Nephron (organoid): ENCODE results near the gene AKNA.

Experiments
- H3K27ac Mint-ChIP-seq, 3 experiments: 2 replicates each; pipeline ENCODE4 v1.8.0; 2020; ENCODE audit warnings: mixed read lengths in 3 of 3, mild to moderate bottlenecking in 2 of 3, moderate library complexity in 1 of 3
- H3K27me3 Mint-ChIP-seq: 2 replicates; pipeline ENCODE4 v1.8.0; 2021; ENCODE audit warnings: low read depth, mild to moderate bottlenecking, moderate library complexity, mixed read lengths
- H3K36me3 Mint-ChIP-seq: 2 replicates; pipeline ENCODE4 v1.8.0; 2020; ENCODE audit warnings: low read depth, mixed read lengths
- H3K4me1 Mint-ChIP-seq: 2 replicates; pipeline ENCODE4 v1.8.0; 2020; ENCODE audit warnings: mixed read lengths
- H3K4me3 Mint-ChIP-seq, 3 experiments: 2 replicates each; pipeline ENCODE4 v1.8.0; 2020; ENCODE audit warnings: mild to moderate bottlenecking in 3 of 3, mixed read lengths in 3 of 3, moderate library complexity in 2 of 3
- H3K9me3 Mint-ChIP-seq: 2 replicates; pipeline ENCODE4 v1.8.0; 2020; ENCODE audit warnings: mixed read lengths
- CTCF ChIP-seq, 3 experiments: fragments of 200-600 bp; sonication (generic); IDR thresholded peaks; one replicate each; pipeline ENCODE4 v1.5.0; 2021; ENCODE audit warnings: antibody characterized with exemption in 3 of 3; ENCODE audit not compliant: unreplicated experiment in 3 of 3

Gene AKNA

GRCh38 chr9:114432323-114433067 is 44.7 kb upstream of the AKNA start:
- TF ChIP-seq CTCF (IDR thresholded peaks at IDR 0.05; ENCODE audit: unreplicated experiment in 3 of 3), result no peak
- no peaks in the 10 kb centered on the region for H3K4me1 Mint-ChIP-seq
- no peak overlapping the region for H3K27ac Mint-ChIP-seq
- H3K27me3 Mint-ChIP-seq, result peaks cover 4% of the 10 kb centered on the region
- H3K36me3 Mint-ChIP-seq, result no peaks in the 10 kb centered on the region
- H3K4me3 Mint-ChIP-seq, result no peak overlapping the region
- H3K9me3 Mint-ChIP-seq, result no peaks in the 10 kb centered on the region

GRCh38 chr9:114431770-114432169 is 44.0 kb upstream of the AKNA start:
- no peak overlapping the region for H3K27ac Mint-ChIP-seq
- H3K27me3 Mint-ChIP-seq, result peaks cover 4% of the 10 kb centered on the region
- no peaks in the 10 kb centered on the region for H3K36me3 Mint-ChIP-seq
- H3K4me3 Mint-ChIP-seq, result no peak overlapping the region
- no peaks in the 10 kb centered on the region for H3K9me3 Mint-ChIP-seq
- no peak for TF ChIP-seq CTCF (IDR thresholded peaks at IDR 0.05; ENCODE audit: unreplicated experiment in 3 of 3)
- H3K4me1 Mint-ChIP-seq, result no peaks in the 10 kb centered on the region

GRCh38 chr9:114431003-114431402 is 43.2 kb upstream of the AKNA start:
- Mint-ChIP-seq H3K36me3 (no peaks in the 10 kb centered on the region), H3K9me3 (no peaks in the 10 kb centered on the region), H3K27ac (no peak overlapping the region), H3K4me3 (no peak overlapping the region), H3K27me3 (peaks cover 4% of the 10 kb centered on the region), H3K4me1 (no peaks in the 10 kb centered on the region)
- no peak for TF ChIP-seq CTCF (IDR thresholded peaks at IDR 0.05; ENCODE audit: unreplicated experiment in 3 of 3)

GRCh38 chr9:114430457-114430856 is 42.7 kb upstream of the AKNA start:
- H3K4me1 Mint-ChIP-seq, result no peaks in the 10 kb centered on the region
- H3K27me3 Mint-ChIP-seq, result peaks cover 4% of the 10 kb centered on the region
- H3K4me3 Mint-ChIP-seq, result no peak overlapping the region
- no peak overlapping the region for H3K27ac Mint-ChIP-seq
- H3K36me3 Mint-ChIP-seq, result no peaks in the 10 kb centered on the region
- TF ChIP-seq CTCF (IDR thresholded peaks at IDR 0.05; ENCODE audit: unreplicated experiment in 3 of 3), result no peak
- H3K9me3 Mint-ChIP-seq, result no peaks in the 10 kb centered on the region

GRCh38 chr9:114429488-114429887 is 41.7 kb upstream of the AKNA start:
- H3K4me1 Mint-ChIP-seq, result no peaks in the 10 kb centered on the region
- no peak overlapping the region for H3K4me3 Mint-ChIP-seq
- H3K27ac Mint-ChIP-seq, result no peak overlapping the region
- no peaks in the 10 kb centered on the region for H3K9me3 Mint-ChIP-seq
- TF ChIP-seq CTCF (IDR thresholded peaks at IDR 0.05; ENCODE audit: unreplicated experiment in 3 of 3), result no peak
- peaks cover 10% of the 10 kb centered on the region for H3K27me3 Mint-ChIP-seq
- H3K36me3 Mint-ChIP-seq, result no peaks in the 10 kb centered on the region

GRCh38 chr9:114428466-114428865 is 40.7 kb upstream of the AKNA start:
- H3K27me3 Mint-ChIP-seq, result peaks cover 10% of the 10 kb centered on the region
- H3K36me3 Mint-ChIP-seq, result no peaks in the 10 kb centered on the region

More at GRCh38 chr9:114428466-114428865, 40.7 kb upstream of the AKNA start:
- Mint-ChIP-seq H3K27ac (no peak overlapping the region), H3K9me3 (no peaks in the 10 kb centered on the region), H3K4me3 (no peak overlapping the region), H3K4me1 (no peaks in the 10 kb centered on the region)
- no peak for TF ChIP-seq CTCF (IDR thresholded peaks at IDR 0.05; ENCODE audit: unreplicated experiment in 3 of 3)
